ENCODE measurements around the gene RGS12. TPM values are rescaled to one million over a fixed set of nuclear protein-coding genes. Genes with fewer than 3 reads are reported as not detected.

RGS12 gene
- total and polyA plus RNA-seq, 2 of the 8 experiments (the other 6 are each of a cell fraction or from before 2014, with no cell fraction given), result 6.0 to 16.4 TPM

- no peaks in the 10 kb centered on the region; a peak in 1 of 4 replicates for H3K79me2 ChIP-seq (ENCODE audit: control insufficient read depth in 1 of 2, insufficient read depth in 2 of 2, low read length in 2 of 2)
Measured at GRCh38 chr4:3313139-3313538, 20.3 kb downstream of the RGS12 start.

More at GRCh38 chr4:3313139-3313538, 20.3 kb downstream of the RGS12 start:
- ChIA-PET CTCF (ENCODE audit: partially characterized antibody) (interaction anchor here (0.7 to 1.3 kb wide), 2 partner anchors 63 to 122 kb away, joined by 3 to 4 read pairs; no protein-coding TSS in a partner anchor), POLR2A (ENCODE audit: partially characterized antibody) (no interaction called here)
- Histone ChIP-seq H4K91ac (replicated peaks; ENCODE audit: insufficient read length, low read length) (no peak overlapping the region), H3K18ac (ENCODE audit: extremely low read depth, low read length) (no peak overlapping the region), H3K4me3 (ENCODE audit: extremely low read depth in 1 of 4, insufficient read depth in 2 of 4, low read depth in 3 of 4, low read length in 4 of 4) (no peak overlapping the region), H3K4me2 (ENCODE audit: insufficient read depth in 1 of 2, low read depth in 2 of 2, low read length in 2 of 2) (no peak overlapping the region), H4K5ac (ENCODE audit: insufficient read length, low read depth, low read length) (no peak overlapping the region), H3K27me3 (replicated peaks in 1 of 4; ENCODE audit: control insufficient read depth in 3 of 4, extremely low read depth in 1 of 4, insufficient read depth in 3 of 4, low read length in 3 of 4) (no peaks in the 10 kb centered on the region), H2AK5ac (ENCODE audit: low read depth, low read length) (no peak overlapping the region), H4K8ac (ENCODE audit: extremely low read depth, insufficient read depth, low read length) (no peak overlapping the region), H2BK20ac (ENCODE audit: low read length) (no peak overlapping the region), H3K36me3 (ENCODE audit: control insufficient read depth in 2 of 4, insufficient read depth in 4 of 4, low read length in 3 of 4) (no peaks in the 10 kb centered on the region; a peak in 1 of 8 replicates), H2BK12ac (ENCODE audit: low read depth, low read length) (no peak overlapping the region), H3K27ac (ENCODE audit: low read depth, low read length) (no peak overlapping the region), H3K14ac (ENCODE audit: insufficient read length) (no peak overlapping the region), H3K79me1 (ENCODE audit: low read depth, low read length) (peaks cover 14% of the 10 kb centered on the region), H3K23ac (ENCODE audit: insufficient read length) (no peak overlapping the region), H3K56ac (replicated peaks; ENCODE audit: insufficient read length, low read depth, low read length) (no peak overlapping the region), H2BK120ac (replicated peaks; ENCODE audit: low read depth, low read length) (no peak overlapping the region), H4K20me1 (replicated peaks in 1 of 2; ENCODE audit: control insufficient read depth in 1 of 2, insufficient read depth in 2 of 2, low read length in 2 of 2) (peaks cover 12 to 13% of the 10 kb centered on the region in 2 experiments), H3K9me3 (ENCODE audit: insufficient read depth in 2 of 2, low read depth in 1 of 2, low read length in 1 of 2) (no peaks in the 10 kb centered on the region), H2BK15ac (ENCODE audit: low read length) (no peak overlapping the region), H2BK5ac (ENCODE audit: low read depth, low read length) (no peak overlapping the region), H3K9ac (replicated peaks in 1 of 4; ENCODE audit: extremely low read depth in 1 of 4, low read depth in 3 of 4, low read length in 3 of 4) (no peak overlapping the region; a peak in 1 of 7 replicates), H2AFZ (ENCODE audit: low read length) (no peak overlapping the region), H3K23me2 (ENCODE audit: low read depth, low read length) (no peaks in the 10 kb centered on the region), H3K4me1 (replicated peaks in 1 of 4; ENCODE audit: control insufficient read depth in 3 of 4, insufficient read depth in 4 of 4, low read length in 3 of 4) (no peaks in the 10 kb centered on the region; a peak in 2 of 7 replicates), H3K4ac (replicated peaks; ENCODE audit: insufficient read length, low read depth, low read length) (no peak overlapping the region)
- FAIRE-seq (no peak), DNase-seq (ENCODE audit: low read depth in 1 of 2, low spot score in 2 of 2) (no peak)
- no peak for TF ChIP-seq SP2 (IDR thresholded peaks at IDR 0.05; ENCODE audit: low read length)
- no peak for TF ChIP-seq MAFK (IDR thresholded peaks at IDR 0.05; ENCODE audit: low read depth, low read length)
- TF ChIP-seq TAF7 (optimal IDR thresholded peaks at IDR 0.05; ENCODE audit: borderline replicate concordance, low read depth, low read length), result no peak
- TF ChIP-seq CBX8 (IDR thresholded peaks at IDR 0.05; ENCODE audit: borderline replicate concordance, low read depth, low read length), result no peak
- TF ChIP-seq POU5F1 (IDR thresholded peaks at IDR 0.05; ENCODE audit: low read depth, low read length), result no peak
- WGBS, 2 experiments (ENCODE audit: extremely low coverage in 1 of 2, insufficient coverage in 1 of 2, insufficient read length in 1 of 2, insufficient replicate concordance in 2 of 2, low coverage in 1 of 2, low lambda C conversion rate in 2 of 2, missing lambda C conversion rate in 1 of 2), result 94% methylated on average over 9 of the region's 9 CpGs; no CpG with 5 or more reads in 1 of the 2 experiments

Data from H1 (cell line).